ENCODE results near the gene CARF.
A peak's percentile ranks its signal among the peaks of the same experiment; 100 is the strongest.
"Not testable (repeated sequence)": the region's sequence is repeated elsewhere in the genome, so short reads cannot be mapped to it uniquely, and the experiment has no call there.

CARF gene
- 23.1 reads per million, percentile 50 among the genes with 10 or more reads in this experiment for total RNA-seq

DNA sequence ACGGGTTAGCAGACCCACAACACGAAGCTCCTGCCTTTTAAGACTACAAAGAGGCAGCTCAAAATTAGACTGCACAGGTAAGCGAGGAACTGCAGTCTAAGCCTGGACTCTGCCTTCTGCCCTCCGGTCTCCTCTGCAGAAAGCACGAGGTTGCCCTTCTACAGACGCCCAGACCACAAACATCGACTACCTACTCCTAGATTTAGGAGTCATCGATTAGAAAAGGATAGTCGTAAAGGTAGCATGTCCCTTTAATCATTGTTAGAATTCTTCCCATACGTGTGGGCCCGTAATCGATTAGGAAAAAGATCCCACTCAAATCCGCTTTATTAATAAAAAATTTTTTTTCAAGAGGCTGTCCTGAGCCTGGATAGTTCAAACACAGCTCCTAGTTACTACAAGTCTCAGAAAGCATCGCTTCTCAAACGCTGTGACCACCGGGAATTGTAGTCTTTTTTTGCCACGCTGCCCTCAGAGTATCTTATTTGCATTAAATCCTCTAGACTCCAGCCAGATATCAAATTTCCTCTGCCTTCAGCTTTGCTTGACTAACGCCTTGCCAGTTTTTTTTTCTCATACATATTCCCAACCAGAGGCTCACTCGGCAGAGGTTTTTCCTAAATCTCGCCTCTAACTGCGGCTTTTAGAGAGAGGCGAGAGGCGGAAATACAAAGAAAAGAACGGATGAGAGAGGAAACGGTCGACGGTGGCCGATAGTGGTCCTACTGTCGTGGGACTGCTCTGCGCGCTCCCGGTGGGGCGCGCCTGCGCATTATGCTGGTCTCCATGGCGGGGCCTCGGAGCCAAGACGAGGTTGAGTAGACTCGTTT lies at the start of gene CARF, which contains the start of gene WDR12:
Gene CARF, plus strand, starts transcription at position 764 of the 830 bp plus-strand sequence. CDS start 29,628 bp downstream, outside the sequence.
Gene WDR12, minus strand, starts transcription at position 162 of the 830 bp plus-strand sequence. CDS start 197 bp downstream, outside the sequence.
- peak; percentile 92 for DNase-seq

- peak; percentile 40 for DNase-seq
Measured at GRCh38 chr2:202870431-202871299, 41.4 kb upstream of the CARF start.

GRCh38 chr2:202871300-202872141 lies 40.6 kb upstream of the CARF start, which contains the start of gene ICA1L:
Gene ICA1L, minus strand, starts transcription at chr2:202871766. Its CDS starts 42,757 bp downstream, at chr2:202829009.
- no peak for DNase-seq

DNA sequence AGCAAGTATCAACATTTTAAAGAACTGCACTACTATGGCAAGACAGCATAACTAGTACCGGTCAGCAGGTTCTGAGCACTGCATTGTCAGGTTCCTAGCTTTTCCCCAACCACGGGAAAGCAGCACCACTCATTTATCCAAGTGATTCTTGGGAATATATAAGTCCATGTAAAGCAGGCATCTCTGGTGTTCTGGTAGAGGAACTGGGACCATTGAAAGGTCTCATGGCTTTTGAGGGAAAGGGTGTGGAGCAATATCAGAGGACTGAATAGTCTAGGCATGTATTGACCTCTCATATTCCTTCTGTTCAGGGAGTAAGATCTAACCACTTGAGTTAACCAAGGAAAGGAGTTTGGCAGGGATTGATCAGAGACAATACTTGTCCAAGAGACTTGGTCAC lies 34.4 kb upstream of the CARF start:
- DNase-seq, result no peak

GRCh38 chr2:202881570-202881969 lies 30.5 kb upstream of the CARF start:
- no peak for DNase-seq

DNA sequence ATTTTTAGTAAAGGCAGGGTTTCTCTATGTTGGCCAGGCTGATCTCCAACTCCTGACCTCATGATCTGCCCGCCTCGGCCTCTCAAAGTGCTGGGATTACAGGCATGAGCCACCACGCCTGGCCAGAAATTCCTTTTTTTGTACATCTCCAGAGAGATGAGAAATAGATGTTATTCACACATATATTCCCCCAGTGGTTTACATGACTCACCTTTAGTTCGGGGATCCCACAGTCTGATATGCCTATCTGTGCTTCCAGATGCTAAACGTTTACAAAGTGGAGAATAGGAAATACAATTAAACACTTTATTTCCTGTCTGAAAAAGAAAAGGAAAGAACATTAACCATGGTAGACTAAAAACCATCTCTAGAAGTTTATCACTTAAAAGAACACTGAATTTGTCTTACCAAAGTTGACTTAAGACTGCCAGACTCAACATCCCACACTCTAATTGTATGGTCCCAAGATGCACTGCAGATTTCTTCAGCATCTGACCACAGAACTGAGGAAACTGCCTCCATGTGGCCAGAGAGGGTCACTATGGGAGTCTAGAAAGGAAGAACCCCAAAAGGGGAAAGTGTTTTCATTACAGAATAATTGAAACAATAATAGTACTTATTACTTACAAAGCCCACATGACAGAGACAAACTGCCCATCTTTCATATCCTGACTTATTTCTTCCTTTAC lies 27.9 kb upstream of the CARF start:
- no peak for DNase-seq

GRCh38 chr2:202885190-202885589 lies 26.9 kb upstream of the CARF start:
- DNase-seq, result no peak

DNA sequence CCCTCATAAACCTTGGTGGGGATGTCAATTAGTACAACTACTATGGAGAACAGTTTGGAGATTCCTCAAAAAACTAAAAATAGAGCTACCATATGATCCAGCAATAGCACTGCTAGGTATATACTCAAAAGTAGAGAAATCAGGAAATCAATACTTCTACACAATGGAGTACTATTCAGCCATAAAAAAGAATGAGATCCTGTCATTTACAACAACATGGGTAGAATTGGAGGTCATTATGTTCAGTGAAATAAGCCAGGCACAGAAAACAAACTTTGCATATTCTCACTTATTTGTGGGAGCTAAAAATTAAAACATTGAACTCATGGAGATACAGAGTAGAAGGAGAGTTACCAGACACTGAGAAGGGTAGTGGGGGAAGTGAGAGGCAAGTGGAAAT lies 6.6 kb upstream of the CARF start:
- not testable (repeated sequence) for DNase-seq

DNA sequence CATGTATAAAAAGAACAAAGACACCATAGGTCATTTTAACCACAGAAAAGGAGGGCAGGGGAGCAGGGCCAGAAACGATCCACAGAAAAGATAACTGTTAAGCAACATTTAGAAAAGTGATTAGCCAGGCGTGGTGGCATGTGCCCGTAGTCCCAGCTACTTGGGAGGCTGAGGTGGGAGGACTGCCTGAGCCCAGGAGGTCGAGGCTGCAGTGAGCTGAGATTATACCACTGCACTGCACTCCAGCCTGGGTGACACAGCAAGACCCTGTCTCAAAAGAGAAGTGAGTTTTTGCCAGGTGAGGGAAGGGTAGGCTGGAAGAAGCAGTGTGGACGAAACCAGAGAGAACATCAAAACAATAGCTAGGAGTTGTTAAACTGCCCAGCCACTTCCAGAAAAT lies 3.9 kb upstream of the CARF start:
- no peak for DNase-seq

DNA sequence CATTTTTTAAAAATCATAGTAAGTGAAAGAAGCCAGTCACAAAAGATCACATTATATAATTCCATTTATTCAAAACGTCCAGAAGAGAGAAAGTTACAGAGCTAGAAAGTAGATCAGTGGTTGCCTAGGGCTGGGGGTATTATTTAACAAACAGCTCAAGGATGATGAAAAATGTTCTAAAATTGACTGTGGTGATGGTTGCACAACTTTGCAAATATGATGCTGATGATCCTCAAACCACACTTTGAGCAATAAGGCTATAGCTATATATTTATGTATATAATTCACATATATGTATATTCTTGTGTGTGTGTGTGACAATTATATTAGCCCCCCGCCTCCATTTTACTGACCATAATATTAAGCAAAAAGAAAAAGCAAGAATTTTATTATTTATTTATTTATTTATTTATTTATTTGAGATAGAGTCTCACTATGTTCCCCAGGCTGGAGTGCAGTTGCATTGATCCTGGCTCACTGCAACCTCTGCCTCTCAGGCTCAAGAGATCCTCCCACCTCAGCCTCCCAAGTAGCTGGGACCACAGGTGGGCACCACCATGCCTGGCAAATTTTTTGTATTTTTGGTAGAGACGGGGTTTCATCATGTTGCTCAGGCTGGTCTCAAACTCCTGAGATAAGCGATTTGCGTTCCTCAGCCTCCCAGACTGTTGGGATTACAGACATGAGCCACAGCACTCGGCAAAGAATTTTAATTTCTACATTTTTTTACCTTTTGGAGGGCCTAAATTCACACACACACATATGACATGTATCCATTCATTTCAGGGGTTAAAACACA lies 2.5 kb upstream of the CARF start:
- DNase-seq, result no peak

- not testable (repeated sequence) for DNase-seq
Measured at GRCh38 chr2:202910250-202910649, 1.8 kb upstream of the CARF start.

GRCh38 chr2:202910698-202911097 lies 1.4 kb upstream of the CARF start:
- DNase-seq, result no peak

GRCh38 chr2:202911203-202911511 lies 918 bp upstream of the CARF start:
- no peak for DNase-seq

GRCh38 chr2:202912342-202913201 lies 497 bp downstream of the CARF start:
- not testable (repeated sequence) for DNase-seq

DNA sequence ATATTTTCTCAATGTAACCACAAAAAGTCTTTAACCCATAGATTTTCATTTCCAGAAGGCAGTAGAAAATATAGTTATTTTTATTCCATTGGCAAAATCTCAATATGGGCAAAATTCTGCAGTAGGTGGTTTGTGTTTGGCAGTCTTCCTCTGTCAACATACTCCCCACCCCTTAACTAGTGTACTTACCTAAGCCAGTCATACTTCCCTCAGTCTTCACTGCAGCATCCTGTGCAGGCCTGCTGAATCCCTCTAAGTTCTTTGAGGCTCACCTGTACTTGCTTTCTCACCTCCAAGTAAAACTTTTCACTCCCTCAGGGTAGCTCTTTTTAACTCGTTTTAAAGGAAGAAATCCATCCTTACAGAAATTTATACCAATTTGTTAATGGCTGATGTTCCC lies 6.8 kb downstream of the CARF start:
- no peak for DNase-seq

- no peak for DNase-seq
Measured at GRCh38 chr2:202932425-202933138, 20.5 kb downstream of the CARF start.

DNA sequence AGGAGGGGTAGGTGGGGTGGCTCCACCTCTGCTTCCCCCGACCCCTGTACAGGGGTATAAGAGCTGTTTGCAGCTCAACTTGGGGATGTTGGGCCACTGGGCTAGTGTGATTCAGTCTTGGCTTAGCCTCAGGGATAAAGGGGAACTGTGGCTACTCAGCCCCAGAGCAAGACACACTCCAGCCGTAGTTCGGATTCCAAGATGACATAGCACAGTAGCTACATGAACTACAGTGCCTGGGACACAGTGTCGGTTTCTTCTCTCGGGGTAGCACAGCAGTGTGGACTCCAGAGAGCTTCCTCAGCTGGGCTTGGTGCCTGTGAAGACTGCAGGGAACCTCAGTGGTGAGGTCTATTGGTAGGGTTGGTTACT lies 21.1 kb downstream of the CARF start:
- no peak for DNase-seq

GRCh38 chr2:202933958-202934357 lies 21.9 kb downstream of the CARF start:
- no peak for DNase-seq

GRCh38 chr2:202934456-202934855 lies 22.4 kb downstream of the CARF start:
- DNase-seq, result no peak

Data from effector CD4-positive, alpha-beta T cell (primary cell).